Measurements from ENCODE around the gene YY1. TPM values are rescaled to one million over a fixed set of nuclear protein-coding genes. Genes with fewer than 3 reads are reported as not detected.

YY1 gene
- total and polyA plus RNA-seq, 2 of the 8 experiments (the other 6 are each of a cell fraction or from before 2014, with no cell fraction given) = 26.4 to 106 TPM

DNA sequence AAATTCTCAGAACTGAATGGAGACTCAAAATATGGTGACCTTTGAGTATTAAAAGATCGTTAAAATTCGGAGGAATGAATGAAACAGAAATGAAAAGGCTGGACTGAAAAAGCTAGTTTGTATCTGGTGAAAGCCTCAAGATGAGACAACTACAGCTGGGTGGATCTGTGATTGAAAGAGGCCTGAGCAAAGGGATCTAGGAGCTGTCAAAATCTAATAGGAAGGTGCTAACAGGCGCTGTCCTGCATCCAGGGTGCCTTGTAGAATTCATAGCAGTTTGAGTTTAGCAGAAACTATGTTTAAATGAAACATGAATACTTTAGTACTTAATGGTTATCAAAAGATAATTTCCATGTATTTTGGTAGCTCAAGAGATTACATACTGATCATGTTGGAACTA, 2.3 kb downstream of the YY1 start (continued):
- no peak for TF ChIP-seq TAF1 (IDR thresholded peaks at IDR 0.05; ENCODE audit: low read depth, low read length)
- no peak for TF ChIP-seq TCF12 (IDR thresholded peaks at IDR 0.05; ENCODE audit: low read depth, low read length)
- TF ChIP-seq GABPA (IDR thresholded peaks at IDR 0.05; ENCODE audit: borderline replicate concordance, insufficient read depth, low read length) = no peak
- TF ChIP-seq YY1 (IDR thresholded peaks at IDR 0.05; ENCODE audit: low read depth, low read length) = no peak
- TF ChIP-seq RXRA (IDR thresholded peaks at IDR 0.05; ENCODE audit: insufficient read depth, low read depth, low read length) = no peak
